Measurements from ENCODE around the gene FOXB2. TPM values are rescaled to one million over a fixed set of nuclear protein-coding genes. Genes with fewer than 3 reads are reported as not detected.
"Not testable (repeated sequence)": the region's sequence is repeated elsewhere in the genome, so short reads cannot be mapped to it uniquely, and the experiment has no call there.

The FOXB2 gene
- total and polyA plus RNA-seq, 9 donors: 0.24 to 3.0 (median 1.6) TPM; not detected in 6

GRCh38 chr9:77030045-77030444 is 10.6 kb downstream of the FOXB2 start:
- Histone ChIP-seq H3K36me3 (no peaks in the 10 kb centered on the region), H3K9me3 (no peaks in the 10 kb centered on the region), H3K27me3 (no peaks in the 10 kb centered on the region), H3K4me3 (no peak overlapping the region), H3K4me1 (ENCODE audit: insufficient read depth) (no peaks in the 10 kb centered on the region), H3K27ac (no peak overlapping the region)
- TF ChIP-seq EP300 (IDR thresholded peaks at IDR 0.05) (no peak), POLR2A (IDR thresholded peaks at IDR 0.05) (no peak), CTCF (IDR thresholded peaks at IDR 0.05) (no peak)
- no peak for DNase-seq
- WGBS, 3 donors: 63 to 75% (median 63%) methylated on average over 2 of the region's 2 CpGs
- intact Hi-C loops (cut with DNase I): no loop called here

GRCh38 chr9:77038281-77039036 is 19.0 kb downstream of the FOXB2 start:
- H3K36me3 ChIP-seq: no peaks in the 10 kb centered on the region
- TF ChIP-seq EP300 (IDR thresholded peaks at IDR 0.05) (no peak), CTCF (IDR thresholded peaks at IDR 0.05) (no peak), POLR2A (IDR thresholded peaks at IDR 0.05) (no peak)

GRCh38 chr9:77040340-77040739 is 20.9 kb downstream of the FOXB2 start:
- Histone ChIP-seq H3K4me3 (no peak overlapping the region), H3K9me3 (no peaks in the 10 kb centered on the region), H3K27me3 (no peaks in the 10 kb centered on the region), H3K4me1 (ENCODE audit: insufficient read depth) (no peaks in the 10 kb centered on the region), H3K27ac (no peak overlapping the region), H3K36me3 (no peaks in the 10 kb centered on the region)
- TF ChIP-seq CTCF (IDR thresholded peaks at IDR 0.05): no peak
- TF ChIP-seq EP300 (IDR thresholded peaks at IDR 0.05): no peak
- no peak for TF ChIP-seq POLR2A (IDR thresholded peaks at IDR 0.05)
- intact Hi-C loops (cut with DNase I): no loop called here
- WGBS, 3 donors: 72 to 87% (median 76%) methylated on average over 7 of the region's 7 CpGs
- DNase-seq: no peak

More at GRCh38 chr9:77038281-77039036, 19.0 kb downstream of the FOXB2 start:
- no peak for DNase-seq
- H3K4me1 ChIP-seq (ENCODE audit: insufficient read depth): no peaks in the 10 kb centered on the region
- H3K4me3 ChIP-seq: no peak overlapping the region
- intact Hi-C loops (cut with DNase I): no loop called here
- 3 to 12% (median 8%) methylated on average over 2 of the region's 2 CpGs for WGBS, 3 donors
- no peaks in the 10 kb centered on the region for H3K27me3 ChIP-seq
- H3K9me3 ChIP-seq: no peaks in the 10 kb centered on the region
- no peak overlapping the region for H3K27ac ChIP-seq

DNA sequence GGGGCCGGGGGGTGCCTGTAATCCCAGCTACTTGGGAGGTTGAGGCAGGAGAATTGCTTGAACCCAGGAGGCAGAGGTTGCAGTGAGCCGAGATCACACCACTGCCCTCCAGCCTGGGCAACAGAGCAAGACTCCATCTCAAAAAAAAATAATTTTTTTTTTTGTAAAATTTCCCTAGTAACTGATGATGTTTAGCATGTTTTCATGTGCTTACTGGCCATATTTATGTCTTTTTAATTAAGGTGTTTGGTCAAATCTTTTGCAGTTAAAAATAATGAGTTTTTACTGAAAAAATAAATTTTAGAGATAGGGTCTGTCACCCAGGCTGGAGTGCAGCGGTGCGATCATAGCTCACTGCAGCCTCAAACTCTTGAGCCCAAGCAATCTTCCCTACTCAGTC is 24.3 kb downstream of the FOXB2 start:
- intact Hi-C loops (cut with DNase I); H3K4me3 ChIP-seq; H3K27me3 ChIP-seq; DNase-seq; H3K27ac ChIP-seq; H3K36me3 ChIP-seq; H3K9me3 ChIP-seq; H3K4me1 ChIP-seq (ENCODE audit: insufficient read depth): not testable (repeated sequence)
- 81 to 93% (median 93%) methylated on average over 4 of the region's 4 CpGs for WGBS, 3 donors

- WGBS, 3 donors: 93 to 96% methylated on average over 29 to 31 of the region's 31 CpGs; no CpG with 5 or more reads in 1 of the 3 donors
Measured at GRCh38 chr9:77060681-77061080, 41.2 kb downstream of the FOXB2 start.

More at GRCh38 chr9:77060681-77061080, 41.2 kb downstream of the FOXB2 start:
- DNase-seq; H3K4me1 ChIP-seq (ENCODE audit: insufficient read depth); H3K27ac ChIP-seq; intact Hi-C loops (cut with DNase I); H3K4me3 ChIP-seq; H3K36me3 ChIP-seq; H3K27me3 ChIP-seq; H3K9me3 ChIP-seq: not testable (repeated sequence)

Measured in ovary (tissue), 9 donors.